ENCODE measurements around the gene TANGO6. TPM values are rescaled to one million over a fixed set of nuclear protein-coding genes. Genes with fewer than 3 reads are reported as not detected.
A peak's percentile ranks its signal among the peaks of the same experiment; 100 is the strongest.

The TANGO6 gene
- total RNA-seq, 1 donor from 2014 or later: 21.1 TPM

- no peak overlapping the region for H3K27ac Mint-ChIP-seq (ENCODE audit: unreplicated experiment)
- H3K9me3 Mint-ChIP-seq: no peaks in the 10 kb centered on the region
- TF ChIP-seq, protein P1, sequence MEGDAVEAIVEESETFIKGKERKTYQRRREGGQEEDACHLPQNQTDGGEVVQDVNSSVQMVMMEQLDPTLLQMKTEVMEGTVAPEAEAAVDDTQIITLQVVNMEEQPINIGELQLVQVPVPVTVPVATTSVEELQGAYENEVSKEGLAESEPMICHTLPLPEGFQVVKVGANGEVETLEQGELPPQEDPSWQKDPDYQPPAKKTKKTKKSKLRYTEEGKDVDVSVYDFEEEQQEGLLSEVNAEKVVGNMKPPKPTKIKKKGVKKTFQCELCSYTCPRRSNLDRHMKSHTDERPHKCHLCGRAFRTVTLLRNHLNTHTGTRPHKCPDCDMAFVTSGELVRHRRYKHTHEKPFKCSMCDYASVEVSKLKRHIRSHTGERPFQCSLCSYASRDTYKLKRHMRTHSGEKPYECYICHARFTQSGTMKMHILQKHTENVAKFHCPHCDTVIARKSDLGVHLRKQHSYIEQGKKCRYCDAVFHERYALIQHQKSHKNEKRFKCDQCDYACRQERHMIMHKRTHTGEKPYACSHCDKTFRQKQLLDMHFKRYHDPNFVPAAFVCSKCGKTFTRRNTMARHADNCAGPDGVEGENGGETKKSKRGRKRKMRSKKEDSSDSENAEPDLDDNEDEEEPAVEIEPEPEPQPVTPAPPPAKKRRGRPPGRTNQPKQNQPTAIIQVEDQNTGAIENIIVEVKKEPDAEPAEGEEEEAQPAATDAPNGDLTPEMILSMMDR (conservative IDR thresholded peaks at IDR 0.05): no peak
- no peak for DNase-seq (ENCODE audit: low read depth, low spot score)
- no peaks in the 10 kb centered on the region for H3K36me3 Mint-ChIP-seq (ENCODE audit: low read depth)
- H3K27me3 Mint-ChIP-seq (ENCODE audit: low read depth): no peaks in the 10 kb centered on the region
- no peaks in the 10 kb centered on the region for H3K4me1 Mint-ChIP-seq
- H3K4me3 Mint-ChIP-seq: no peak overlapping the region
These were observed 56.7 kb downstream of the TANGO6 start for GRCh38 chr16:68900009-68900408.

DNA sequence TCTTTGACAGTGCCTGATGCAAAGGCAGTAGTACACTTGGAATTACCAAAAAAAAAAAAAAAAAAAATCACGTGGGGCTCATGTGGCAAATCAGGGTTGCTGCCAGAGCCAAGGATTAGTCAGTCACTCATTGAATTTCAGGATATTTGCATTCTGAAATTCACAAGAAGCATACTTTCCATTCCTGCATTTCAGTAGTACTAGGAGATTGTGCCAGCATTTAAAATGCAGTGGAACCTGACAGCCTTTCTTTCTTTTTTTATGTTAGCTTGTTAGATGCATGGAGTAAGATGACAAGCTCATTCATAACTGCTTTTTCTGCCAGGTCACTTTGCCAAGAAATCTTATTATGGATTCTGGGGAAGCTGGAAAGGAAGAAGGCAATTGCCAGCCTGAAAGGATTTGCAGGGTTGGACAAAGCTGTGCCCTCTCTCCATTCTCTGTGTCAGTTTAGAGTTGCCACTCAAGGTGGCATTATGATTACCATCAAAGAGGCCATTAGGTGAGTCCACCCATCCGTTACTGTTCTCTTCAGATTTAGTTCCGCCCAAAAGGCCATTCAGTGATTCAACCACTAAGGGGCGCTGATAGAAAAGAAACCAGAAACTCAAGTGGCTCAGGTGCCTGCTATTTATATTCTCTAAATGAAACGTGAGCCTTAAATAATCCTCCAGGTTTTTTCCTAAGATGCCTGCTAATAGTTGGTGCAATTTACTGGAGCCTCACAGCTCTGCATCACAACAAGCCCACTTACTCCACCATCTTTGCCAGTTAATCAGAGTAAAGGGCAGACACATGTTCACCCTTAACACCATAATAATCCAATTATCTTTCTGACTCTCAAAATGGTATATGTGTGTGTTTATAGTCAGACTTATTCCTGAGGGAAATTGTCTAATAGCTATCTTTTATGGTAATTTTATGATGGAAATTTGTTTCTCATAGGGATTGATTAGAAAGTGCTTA lies 59.0 kb downstream of the TANGO6 start:
- Mint-ChIP-seq H3K4me1 (no peaks in the 10 kb centered on the region), H3K36me3 (ENCODE audit: low read depth) (peaks cover 2% of the 10 kb centered on the region), H3K27ac (ENCODE audit: unreplicated experiment) (no peak overlapping the region), H3K4me3 (no peak overlapping the region), H3K9me3 (no peaks in the 10 kb centered on the region), H3K27me3 (ENCODE audit: low read depth) (peaks cover under 1% of the 10 kb centered on the region)
- TF ChIP-seq, protein P1 (conservative IDR thresholded peaks at IDR 0.05): peak; percentile 85
- peak; percentile 31 for DNase-seq (ENCODE audit: low read depth, low spot score)

GRCh38 chr16:68902969-68903345 lies 59.6 kb downstream of the TANGO6 start:
- DNase-seq (ENCODE audit: low read depth, low spot score): no peak
- Mint-ChIP-seq H3K27me3 (ENCODE audit: low read depth) (peaks cover 5% of the 10 kb centered on the region), H3K4me1 (peaks cover 2% of the 10 kb centered on the region), H3K4me3 (no peak overlapping the region), H3K36me3 (ENCODE audit: low read depth) (peaks cover 2% of the 10 kb centered on the region), H3K9me3 (no peaks in the 10 kb centered on the region), H3K27ac (ENCODE audit: unreplicated experiment) (no peak overlapping the region)
- TF ChIP-seq, protein P1 (conservative IDR thresholded peaks at IDR 0.05): no peak

GRCh38 chr16:68907297-68907696 lies 64.0 kb downstream of the TANGO6 start:
- TF ChIP-seq, protein P1 (conservative IDR thresholded peaks at IDR 0.05): no peak
- H3K36me3 Mint-ChIP-seq (ENCODE audit: low read depth): peaks cover 2% of the 10 kb centered on the region
- H3K27me3 Mint-ChIP-seq (ENCODE audit: low read depth): peaks cover 10% of the 10 kb centered on the region
- no peak overlapping the region for H3K27ac Mint-ChIP-seq (ENCODE audit: unreplicated experiment)
- no peak for DNase-seq (ENCODE audit: low read depth, low spot score)
- H3K4me1 Mint-ChIP-seq: peaks cover 20% of the 10 kb centered on the region
- no peaks in the 10 kb centered on the region for H3K9me3 Mint-ChIP-seq
- H3K4me3 Mint-ChIP-seq: no peak overlapping the region

DNA sequence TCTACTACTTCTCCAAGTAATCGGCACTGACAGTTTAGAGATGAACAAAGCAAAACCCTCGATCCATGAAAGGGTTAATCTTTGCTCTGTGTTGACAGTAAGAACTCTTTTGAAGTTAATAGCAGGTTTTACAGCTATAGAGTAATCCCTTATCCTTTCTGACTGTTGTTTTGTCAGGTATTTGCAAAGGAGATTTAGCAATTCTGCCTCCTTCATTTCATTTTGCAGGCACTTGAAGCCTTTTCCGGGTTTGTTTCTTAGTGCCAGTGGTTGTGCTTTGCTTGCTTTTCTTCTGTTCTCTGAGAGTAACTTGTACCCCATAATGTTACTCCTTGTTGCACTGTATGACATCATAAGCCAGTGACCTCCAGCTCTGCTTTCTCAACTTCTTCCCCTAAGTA lies 64.5 kb downstream of the TANGO6 start:
- no peak for DNase-seq (ENCODE audit: low read depth, low spot score)
- H3K27me3 Mint-ChIP-seq (ENCODE audit: low read depth): peaks cover 10% of the 10 kb centered on the region
- H3K27ac Mint-ChIP-seq (ENCODE audit: unreplicated experiment): no peak overlapping the region
- no peaks in the 10 kb centered on the region for H3K9me3 Mint-ChIP-seq
- TF ChIP-seq, protein P1 (conservative IDR thresholded peaks at IDR 0.05): no peak
- H3K4me1 Mint-ChIP-seq: peaks cover 20% of the 10 kb centered on the region
- H3K4me3 Mint-ChIP-seq: no peak overlapping the region
- H3K36me3 Mint-ChIP-seq (ENCODE audit: low read depth): peaks cover 2% of the 10 kb centered on the region

Measured in neural crest cell (in vitro differentiated cells).